ENCODE data around the gene CHD3.

CHD3 gene

GRCh38 chr17:7875804-7876370, 12.7 kb upstream of the CHD3 start:
- DNase-seq = no peak

- no peak for DNase-seq
These were observed 10.4 kb upstream of the CHD3 start for GRCh38 chr17:7878234-7878633.

GRCh38 chr17:7880076-7880868, 8.3 kb upstream of the CHD3 start:
- DNase-seq = no peak

GRCh38 chr17:7881276-7882054, 7.1 kb upstream of the CHD3 start:
- DNase-seq = peak in 1 of 2 experiments; percentile 18

GRCh38 chr17:7882068-7882467, 6.5 kb upstream of the CHD3 start:
- DNase-seq = no peak

GRCh38 chr17:7882629-7883028, 6.0 kb upstream of the CHD3 start:
- DNase-seq = no peak

- peak in 1 of 2 experiments; percentile 11 for DNase-seq
These were observed 4.7 kb upstream of the CHD3 start for GRCh38 chr17:7883781-7884386.

GRCh38 chr17:7884581-7885366, 3.8 kb upstream of the CHD3 start:
- DNase-seq = no peak

GRCh38 chr17:7885367-7886226, 3.0 kb upstream of the CHD3 start:
- no peak for DNase-seq

GRCh38 chr17:7886227-7887037, 2.2 kb upstream of the CHD3 start:
- no peak for DNase-seq

GRCh38 chr17:7887038-7887481, 1.5 kb upstream of the CHD3 start:
- DNase-seq = peak; percentile 44 to 50

GRCh38 chr17:7887482-7888183, 956 bp upstream of the CHD3 start:
- peak; percentile 55 to 58 for DNase-seq

- peak; percentile 56 to 58 for DNase-seq
These were observed 772 bp downstream of the CHD3 start for GRCh38 chr17:7889166-7889955.

GRCh38 chr17:7893187-7893880, 4.7 kb downstream of the CHD3 start:
- no peak for DNase-seq

GRCh38 chr17:7894226-7894625, 5.6 kb downstream of the CHD3 start:
- no peak for DNase-seq

- no peak for DNase-seq
These were observed 6.3 kb downstream of the CHD3 start for GRCh38 chr17:7894866-7895265.

- DNase-seq = no peak
These were observed 8.5 kb downstream of the CHD3 start for GRCh38 chr17:7897090-7897489.

GRCh38 chr17:7897773-7898172, 9.2 kb downstream of the CHD3 start:
- DNase-seq = peak; percentile 13 to 19
